ENCODE results near the gene OTUB1.

OTUB1 gene

GRCh38 chr11:63996512-63996911, 10.3 kb downstream of the OTUB1 start:
- Histone ChIP-seq H3K9ac (ENCODE audit: low read depth, low read length, poor library complexity, severe bottlenecking) (no peak overlapping the region), H2AFZ (ENCODE audit: low read length) (no peak overlapping the region), H3F3A (ENCODE audit: low read depth) (no peaks in the 10 kb centered on the region), H3K27me3 (ENCODE audit: insufficient read depth, low read length, poor library complexity, severe bottlenecking) (no peaks in the 10 kb centered on the region), H3K4me2 (ENCODE audit: low read depth, low read length, poor library complexity, severe bottlenecking) (no peak overlapping the region), H3K36me3 (ENCODE audit: insufficient read depth, low read length) (peaks cover 51% of the 10 kb centered on the region; the same call in 1 of the 2 replicates), H3K9me3 (ENCODE audit: insufficient read depth, low read depth, low read length) (no peaks in the 10 kb centered on the region), H3K4me3 (ENCODE audit: low read length, poor library complexity, severe bottlenecking) (no peak overlapping the region), H3K79me2 (ENCODE audit: insufficient read depth, low read length) (peaks cover 9% of the 10 kb centered on the region; the same call in 1 of the 2 replicates), H3K4me1 (ENCODE audit: insufficient read depth, low read length, poor library complexity, severe bottlenecking) (no peaks in the 10 kb centered on the region), H3K9me2 (replicated peaks; ENCODE audit: low read depth, low read length) (no peaks in the 10 kb centered on the region), H4K20me1 (ENCODE audit: insufficient read depth, low read length, poor library complexity, severe bottlenecking) (peaks cover 6% of the 10 kb centered on the region)
- TF ChIP-seq CTCF (conservative IDR thresholded peaks at IDR 0.05; ENCODE audit: low read length) (no peak), EZH2phosphoT487 (IDR thresholded peaks at IDR 0.05; ENCODE audit: borderline replicate concordance) (no peak)

GRCh38 chr11:63997104-63997700, 11.0 kb downstream of the OTUB1 start:
- Histone ChIP-seq H3K4me1 (ENCODE audit: insufficient read depth, low read length, poor library complexity, severe bottlenecking) (no peaks in the 10 kb centered on the region), H3K79me2 (ENCODE audit: insufficient read depth, low read length) (peaks cover 9% of the 10 kb centered on the region; the same call in 1 of the 2 replicates), H3K27me3 (ENCODE audit: insufficient read depth, low read length, poor library complexity, severe bottlenecking) (no peaks in the 10 kb centered on the region), H3K36me3 (ENCODE audit: insufficient read depth, low read length) (peaks cover 53% of the 10 kb centered on the region; the same call in 1 of the 2 replicates), H4K20me1 (ENCODE audit: insufficient read depth, low read length, poor library complexity, severe bottlenecking) (peaks cover 6% of the 10 kb centered on the region), H3K4me2 (ENCODE audit: low read depth, low read length, poor library complexity, severe bottlenecking) (no peak overlapping the region), H3K9me3 (ENCODE audit: insufficient read depth, low read depth, low read length) (no peaks in the 10 kb centered on the region), H3K9ac (ENCODE audit: low read depth, low read length, poor library complexity, severe bottlenecking) (no peak overlapping the region), H3F3A (ENCODE audit: low read depth) (no peaks in the 10 kb centered on the region), H2AFZ (ENCODE audit: low read length) (no peak overlapping the region), H3K9me2 (replicated peaks; ENCODE audit: low read depth, low read length) (no peaks in the 10 kb centered on the region), H3K4me3 (ENCODE audit: low read length, poor library complexity, severe bottlenecking) (no peak overlapping the region)
- TF ChIP-seq CTCF (conservative IDR thresholded peaks at IDR 0.05; ENCODE audit: low read length) (no peak), EZH2phosphoT487 (IDR thresholded peaks at IDR 0.05; ENCODE audit: borderline replicate concordance) (no peak)

DNA sequence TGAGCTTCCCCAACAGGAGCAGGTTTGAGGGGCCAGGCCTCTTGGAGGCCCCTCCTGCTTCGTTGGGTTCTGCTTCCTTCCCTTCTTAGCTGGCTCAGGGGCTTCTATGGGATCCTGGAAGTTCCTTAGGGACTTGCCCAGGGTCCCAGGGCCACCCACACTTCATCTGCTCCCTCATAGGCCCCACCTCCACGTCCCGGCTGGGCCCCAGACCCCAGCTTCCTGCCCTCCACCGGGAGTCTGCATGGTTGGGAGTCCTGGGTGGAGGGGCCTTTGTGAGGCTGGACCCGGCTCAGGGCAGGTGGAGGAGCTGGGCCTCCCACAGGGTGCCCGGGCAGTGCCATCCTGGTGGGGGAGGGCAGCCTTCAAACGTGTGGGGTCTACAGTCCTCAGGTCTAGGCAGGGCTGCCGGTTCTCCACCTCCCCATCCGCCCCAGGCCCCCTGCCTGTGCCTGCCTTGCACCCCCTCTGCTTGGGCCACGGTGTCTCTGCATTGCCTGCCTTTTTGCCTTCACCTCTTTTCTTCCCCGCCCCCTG, 11.6 kb downstream of the OTUB1 start:
- Histone ChIP-seq H3K9me3 (ENCODE audit: insufficient read depth, low read depth, low read length) (no peaks in the 10 kb centered on the region), H3K4me2 (ENCODE audit: low read depth, low read length, poor library complexity, severe bottlenecking) (no peak overlapping the region), H3K4me1 (ENCODE audit: insufficient read depth, low read length, poor library complexity, severe bottlenecking) (no peaks in the 10 kb centered on the region), H3K9me2 (replicated peaks; ENCODE audit: low read depth, low read length) (no peaks in the 10 kb centered on the region), H3K36me3 (ENCODE audit: insufficient read depth, low read length) (peaks cover 52% of the 10 kb centered on the region; the same call in 1 of the 2 replicates), H3F3A (ENCODE audit: low read depth) (no peaks in the 10 kb centered on the region), H2AFZ (ENCODE audit: low read length) (no peak overlapping the region), H4K20me1 (ENCODE audit: insufficient read depth, low read length, poor library complexity, severe bottlenecking) (peaks cover 6% of the 10 kb centered on the region), H3K79me2 (ENCODE audit: insufficient read depth, low read length) (peaks cover 7% of the 10 kb centered on the region; the same call in 1 of the 2 replicates), H3K9ac (ENCODE audit: low read depth, low read length, poor library complexity, severe bottlenecking) (no peak overlapping the region), H3K27me3 (ENCODE audit: insufficient read depth, low read length, poor library complexity, severe bottlenecking) (no peaks in the 10 kb centered on the region), H3K4me3 (ENCODE audit: low read length, poor library complexity, severe bottlenecking) (no peak overlapping the region)
- TF ChIP-seq EZH2phosphoT487 (IDR thresholded peaks at IDR 0.05; ENCODE audit: borderline replicate concordance): no peak
- TF ChIP-seq CTCF (conservative IDR thresholded peaks at IDR 0.05; ENCODE audit: low read length): no peak
